MCF 10A (cell line): ENCODE data around the gene PCP2. TPM values are rescaled to one million over a fixed set of nuclear protein-coding genes. Genes with fewer than 3 reads are reported as not detected.

Experiments
- BruUV-seq: library from RNA; stranded (reverse); fragments of 400-500 nt; replicated peaks from 2 replicates; lab custom pipeline; 2021; lab: Mats Ljungman, UMichigan
- CTCF ChIA-PET: fragments of 300-600 bp; sonication (Branson Sonifier 250); formaldehyde crosslinking; extraction: SDS; loops from one replicate; lab custom pipeline; 2021; ENCODE audit warnings: antibody characterized with exemption, inconsistent platforms; lab: Yijun Ruan, JAX
- POLR2A ChIA-PET: fragments of 300-600, 350-650 bp; sonication (Branson Sonifier 250); formaldehyde crosslinking; extraction: SDS; loops from one replicate; lab custom pipeline; 2020; ENCODE audit warnings: antibody characterized with exemption, inconsistent platforms; lab: Yijun Ruan, JAX
- DNase-seq: peaks from one replicate; pipeline ENCODE4 v3.0.0-alpha.2; 2018; ENCODE audit not compliant: unreplicated experiment
- H3K27ac Mint-ChIP-seq: one replicate; pipeline ENCODE4 v1.8.0; 2022; ENCODE audit warnings: mild to moderate bottlenecking, low read depth, mixed read lengths; ENCODE audit not compliant: unreplicated experiment
- H3K27me3 Mint-ChIP-seq: one replicate; pipeline ENCODE4 v1.8.0; 2022; ENCODE audit warnings: mixed read lengths; ENCODE audit not compliant: insufficient read depth, unreplicated experiment
- H3K36me3 Mint-ChIP-seq: one replicate; pipeline ENCODE4 v1.8.0; 2022; ENCODE audit warnings: mild to moderate bottlenecking, moderate library complexity, mixed read lengths; ENCODE audit not compliant: insufficient read depth, unreplicated experiment
- H3K4me1 Mint-ChIP-seq: one replicate; pipeline ENCODE4 v1.8.0; 2022; ENCODE audit warnings: mixed read lengths; ENCODE audit not compliant: insufficient read depth, unreplicated experiment
- H3K4me3 Mint-ChIP-seq: one replicate; pipeline ENCODE4 v1.8.0; 2022; ENCODE audit warnings: mild to moderate bottlenecking, moderate library complexity, mixed read lengths; ENCODE audit not compliant: unreplicated experiment
- H3K9me3 Mint-ChIP-seq: one replicate; pipeline ENCODE4 v1.8.0; 2022; ENCODE audit warnings: mixed read lengths; ENCODE audit not compliant: unreplicated experiment
- CTCF ChIP-seq: fragments of 200-600 bp; IDR thresholded peaks from one replicate; pipeline ENCODE4 v1.8.0; 2022; ENCODE audit warnings: antibody characterized with exemption, mild to moderate bottlenecking; ENCODE audit not compliant: unreplicated experiment
- intact Hi-C: fragments of 100-400 bp; cut with micrococcal nuclease; formaldehyde crosslinking; loops from 2 replicates; pipeline ENCODE4 v1.14.1; 2022
- total RNA-seq: library from RNA; stranded (reverse); gene quantifications from 2 replicates; pipeline ENCODE4 v1.2.3, GENCODE V29; 2022

PCP2 gene
- total RNA-seq, 1 experiment from 2014 or later, result not detected

GRCh38 chr19:7662657-7663056 lies 29.1 kb upstream of the PCP2 start:
- Mint-ChIP-seq H3K27ac (no peak overlapping the region), H3K4me1 (no peaks in the 10 kb centered on the region), H3K27me3 (peaks cover 10% of the 10 kb centered on the region), H3K4me3 (no peak overlapping the region), H3K36me3 (no peaks in the 10 kb centered on the region), H3K9me3 (no peaks in the 10 kb centered on the region)
- ChIA-PET POLR2A (interaction anchor here (0.5 kb wide), 1 partner anchor 14 kb away, joined by 3 read pairs; no protein-coding TSS in a partner anchor), CTCF (interaction anchor here (0.7 to 1.4 kb wide), 3 partner anchors 9 to 231 kb away, joined by 3 read pairs; no protein-coding TSS in a partner anchor)
- no TSS peak for BruUV-seq
- intact Hi-C loops, result no loop called here
- no peak for TF ChIP-seq CTCF
- DNase-seq, result no peak

GRCh38 chr19:7661744-7662538 lies 28.4 kb upstream of the PCP2 start:
- DNase-seq, result no peak
- no TSS peak for BruUV-seq
- intact Hi-C loops, result no loop called here
- Mint-ChIP-seq H3K4me3 (no peak overlapping the region), H3K9me3 (no peaks in the 10 kb centered on the region), H3K27ac (no peak overlapping the region), H3K36me3 (no peaks in the 10 kb centered on the region), H3K4me1 (no peaks in the 10 kb centered on the region), H3K27me3 (peaks cover 10% of the 10 kb centered on the region)
- no peak for TF ChIP-seq CTCF
- POLR2A ChIA-PET, result interaction anchor here (0.7 kb wide), 1 partner anchor 89 kb away, joined by 3 read pairs; no protein-coding TSS in a partner anchor
- CTCF ChIA-PET, result interaction anchor here (0.5 to 1.4 kb wide), 6 partner anchors 10 to 282 kb away, joined by 3 to 5 read pairs (median 3); partner anchors contain the start of genes PET100, TRAPPC5 and XAB2

- H3K27ac Mint-ChIP-seq, result no peak overlapping the region
- POLR2A ChIA-PET, result no interaction called here
Measured at GRCh38 chr19:7658219-7658686, 24.7 kb upstream of the PCP2 start.

More at GRCh38 chr19:7658219-7658686, 24.7 kb upstream of the PCP2 start:
- TF ChIP-seq CTCF, result no peak
- intact Hi-C loops, result no loop called here
- Mint-ChIP-seq H3K27me3 (peaks cover 10% of the 10 kb centered on the region), H3K4me3 (no peak overlapping the region), H3K4me1 (peaks cover 6% of the 10 kb centered on the region), H3K36me3 (no peaks in the 10 kb centered on the region), H3K9me3 (no peaks in the 10 kb centered on the region)
- no TSS peak for BruUV-seq
- CTCF ChIA-PET, result interaction anchor here (0.7 to 6.4 kb wide), 3 partner anchors 23 to 219 kb away, joined by 3 to 31 read pairs (median 3); partner anchors contain the start of gene TRAPPC5
- no peak for DNase-seq
